Vagina (tissue), 2 donors: Measurements from ENCODE around the gene UBE2I. TPM values are rescaled to one million over a fixed set of nuclear protein-coding genes. Genes with fewer than 3 reads are reported as not detected.

Source experiments
- DNase-seq, 2 donors: peaks; one replicate each; pipeline ENCODE4 v3.0.0-alpha.2; 2017; ENCODE audit errors: extremely low spot score in 2 of 2
- H3K27ac ChIP-seq: fragments of 200-600 bp; sonication (generic); one replicate; pipeline ENCODE4 v1.5.1; 2019
- H3K27me3 ChIP-seq: fragments of 200-600 bp; sonication (generic); one replicate; pipeline ENCODE4 v1.5.1; 2019
- H3K36me3 ChIP-seq, 2 donors: fragments of 200-600 bp; sonication (generic); one replicate each; pipeline ENCODE4 v1.5.1; 2017 to 2019
- H3K4me1 ChIP-seq: fragments of 200-600 bp; sonication (generic); one replicate; pipeline ENCODE4 v1.5.1; 2019
- H3K4me3 ChIP-seq, 2 donors: fragments of 200-600 bp; sonication (generic); 1 replicate in 1 of 2; 2 replicates in 1 of 2; pipeline ENCODE4 v1.5.1; 2016 to 2019
- H3K9me3 ChIP-seq: fragments of 200-600 bp; sonication (generic); one replicate; pipeline ENCODE4 v1.5.1; 2019
- POLR2A ChIP-seq, 2 donors: fragments of 450-650 bp; IDR thresholded peaks; one replicate each; pipeline ENCODE4 v1.6.1; 2017; ENCODE audit warnings: antibody characterized with exemption in 2 of 2, mild to moderate bottlenecking in 2 of 2, moderate library complexity in 2 of 2
- POLR2AphosphoS5 ChIP-seq, 2 donors: sonication (generic); formaldehyde crosslinking; IDR thresholded peaks; one replicate each; pipeline ENCODE4 v1.9.0; 2017; ENCODE audit warnings: antibody characterized with exemption in 2 of 2, mild to moderate bottlenecking in 2 of 2, low read depth in 1 of 2; ENCODE audit not compliant: insufficient read depth in 1 of 2
- intact Hi-C: fragments of 100-400 bp; cut with DNase I; formaldehyde crosslinking; loops from one replicate; pipeline ENCODE4 v1.15.1; 2023
- total RNA-seq: library from RNA; depleted of rRNA; stranded (reverse); fragments of >200 nt; gene quantifications from one replicate; pipeline ENCODE4 v1.2.3, GENCODE V29; 2016
- TF ChIP-seq, protein P1 (sequence below), 3 experiments: fragments of 450-650 bp in 2 of 3; fragments of 200-600 bp in 1 of 3; sonication (generic) in 1 of 3; IDR thresholded peaks; one replicate each; pipeline ENCODE4 v1.5.1; 2017 to 2019; ENCODE audit warnings: antibody characterized with exemption in 3 of 3, mild to moderate bottlenecking in 2 of 3, moderate library complexity in 2 of 3

The UBE2I gene
- total RNA-seq, 1 donor from 2014 or later = 51.3 TPM

DNA sequence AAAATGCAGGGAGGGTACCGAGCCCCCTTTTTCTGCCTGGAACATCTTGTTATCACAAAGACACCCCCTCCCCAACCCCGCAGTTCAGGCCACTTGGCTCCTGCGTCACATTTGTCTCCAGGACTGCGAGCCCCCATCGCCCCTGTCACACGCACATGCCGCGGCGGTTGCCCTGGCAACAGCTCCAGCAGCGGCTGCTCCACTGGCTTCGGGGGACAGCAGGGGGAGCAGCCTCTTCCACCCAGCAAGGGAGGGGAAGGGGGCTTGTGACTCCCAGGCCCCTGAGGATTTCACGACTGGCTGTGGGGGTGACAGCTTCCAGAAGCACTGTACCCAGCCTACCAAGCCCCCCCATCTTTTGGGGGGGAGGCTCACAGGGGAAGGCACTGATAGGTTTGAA lies 26.6 kb downstream of the UBE2I start:
- intact Hi-C loops = no loop called here
- H3K36me3 ChIP-seq = no peaks in the 10 kb centered on the region
- peaks cover 11% of the 10 kb centered on the region for H3K27me3 ChIP-seq

DNA sequence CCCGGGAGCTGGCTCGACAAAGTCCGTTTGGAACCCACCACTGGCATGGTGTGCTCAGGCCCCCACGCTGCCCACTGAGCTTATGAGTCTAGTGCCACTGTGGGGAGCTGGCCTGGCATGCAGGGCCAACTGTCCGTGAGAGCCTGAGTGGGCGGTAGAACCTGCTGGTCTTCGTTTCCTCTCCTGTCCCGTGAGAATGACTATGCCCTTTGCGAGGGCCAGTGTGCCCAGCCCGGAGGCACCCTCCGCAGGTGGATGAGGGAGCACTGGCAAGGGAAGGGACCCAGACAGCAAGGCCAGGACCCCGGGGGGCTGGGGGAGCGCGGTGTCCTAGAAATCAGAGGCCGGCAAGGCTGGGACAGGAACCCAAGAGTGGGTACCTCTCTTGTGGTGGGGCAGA lies 27.2 kb downstream of the UBE2I start:
- no peaks in the 10 kb centered on the region for H3K9me3 ChIP-seq
- TF ChIP-seq, protein P1, sequence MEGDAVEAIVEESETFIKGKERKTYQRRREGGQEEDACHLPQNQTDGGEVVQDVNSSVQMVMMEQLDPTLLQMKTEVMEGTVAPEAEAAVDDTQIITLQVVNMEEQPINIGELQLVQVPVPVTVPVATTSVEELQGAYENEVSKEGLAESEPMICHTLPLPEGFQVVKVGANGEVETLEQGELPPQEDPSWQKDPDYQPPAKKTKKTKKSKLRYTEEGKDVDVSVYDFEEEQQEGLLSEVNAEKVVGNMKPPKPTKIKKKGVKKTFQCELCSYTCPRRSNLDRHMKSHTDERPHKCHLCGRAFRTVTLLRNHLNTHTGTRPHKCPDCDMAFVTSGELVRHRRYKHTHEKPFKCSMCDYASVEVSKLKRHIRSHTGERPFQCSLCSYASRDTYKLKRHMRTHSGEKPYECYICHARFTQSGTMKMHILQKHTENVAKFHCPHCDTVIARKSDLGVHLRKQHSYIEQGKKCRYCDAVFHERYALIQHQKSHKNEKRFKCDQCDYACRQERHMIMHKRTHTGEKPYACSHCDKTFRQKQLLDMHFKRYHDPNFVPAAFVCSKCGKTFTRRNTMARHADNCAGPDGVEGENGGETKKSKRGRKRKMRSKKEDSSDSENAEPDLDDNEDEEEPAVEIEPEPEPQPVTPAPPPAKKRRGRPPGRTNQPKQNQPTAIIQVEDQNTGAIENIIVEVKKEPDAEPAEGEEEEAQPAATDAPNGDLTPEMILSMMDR (IDR thresholded peaks at IDR 0.05) = no peak
- no peak for TF ChIP-seq POLR2A (IDR thresholded peaks at IDR 0.05)
- no peak for TF ChIP-seq POLR2AphosphoS5 (IDR thresholded peaks at IDR 0.05; ENCODE audit: insufficient read depth in 1 of 2, low read depth in 1 of 2)
- H3K27ac ChIP-seq = no peak overlapping the region
- H3K4me3 ChIP-seq = no peak overlapping the region
- no peak for DNase-seq
- intact Hi-C loops = no loop called here
- peaks cover 11% of the 10 kb centered on the region for H3K27me3 ChIP-seq
- peaks cover 26% of the 10 kb centered on the region for H3K4me1 ChIP-seq
- H3K36me3 ChIP-seq = no peaks in the 10 kb centered on the region

More for the DNA sequence above, 26.6 kb downstream of the UBE2I start:
- H3K4me3 ChIP-seq = no peak overlapping the region
- DNase-seq = no peak
- peaks cover 29% of the 10 kb centered on the region for H3K4me1 ChIP-seq
- H3K9me3 ChIP-seq = no peaks in the 10 kb centered on the region
- H3K27ac ChIP-seq = no peak overlapping the region
- TF ChIP-seq POLR2AphosphoS5 (IDR thresholded peaks at IDR 0.05; ENCODE audit: insufficient read depth in 1 of 2, low read depth in 1 of 2) (no peak), POLR2A (IDR thresholded peaks at IDR 0.05) (no peak)
- TF ChIP-seq, protein P1 (IDR thresholded peaks at IDR 0.05) = no peak

DNA sequence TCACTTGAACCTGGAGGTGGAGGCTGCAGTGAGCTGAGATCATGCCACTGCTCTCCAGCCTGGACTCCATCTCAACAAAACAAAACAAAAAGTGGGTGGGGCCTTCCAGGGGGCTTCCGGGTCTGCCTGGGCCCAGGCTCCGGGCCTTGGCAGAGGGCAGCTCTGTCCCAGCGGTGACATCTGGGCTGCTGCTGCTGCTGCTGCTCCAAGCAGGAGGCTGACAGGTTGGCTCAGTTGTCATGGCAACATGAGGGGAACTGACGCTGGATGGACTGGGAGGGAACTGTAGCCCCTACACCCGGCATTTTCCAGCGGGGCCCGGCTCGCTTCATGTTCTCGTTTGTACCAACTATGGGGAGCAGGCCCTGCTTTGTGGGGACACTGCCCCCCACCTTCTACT lies 28.1 kb downstream of the UBE2I start:
- Histone ChIP-seq H3K9me3 (no peaks in the 10 kb centered on the region), H3K4me3 (no peak overlapping the region), H3K36me3 (no peaks in the 10 kb centered on the region), H3K27ac (no peak overlapping the region), H3K4me1 (peaks cover 22% of the 10 kb centered on the region), H3K27me3 (peaks cover 11% of the 10 kb centered on the region)
- intact Hi-C loops = no loop called here
- DNase-seq = no peak
- TF ChIP-seq POLR2AphosphoS5 (IDR thresholded peaks at IDR 0.05; ENCODE audit: insufficient read depth in 1 of 2, low read depth in 1 of 2) (no peak), POLR2A (IDR thresholded peaks at IDR 0.05) (no peak)
- TF ChIP-seq, protein P1 (IDR thresholded peaks at IDR 0.05) = no peak

DNA sequence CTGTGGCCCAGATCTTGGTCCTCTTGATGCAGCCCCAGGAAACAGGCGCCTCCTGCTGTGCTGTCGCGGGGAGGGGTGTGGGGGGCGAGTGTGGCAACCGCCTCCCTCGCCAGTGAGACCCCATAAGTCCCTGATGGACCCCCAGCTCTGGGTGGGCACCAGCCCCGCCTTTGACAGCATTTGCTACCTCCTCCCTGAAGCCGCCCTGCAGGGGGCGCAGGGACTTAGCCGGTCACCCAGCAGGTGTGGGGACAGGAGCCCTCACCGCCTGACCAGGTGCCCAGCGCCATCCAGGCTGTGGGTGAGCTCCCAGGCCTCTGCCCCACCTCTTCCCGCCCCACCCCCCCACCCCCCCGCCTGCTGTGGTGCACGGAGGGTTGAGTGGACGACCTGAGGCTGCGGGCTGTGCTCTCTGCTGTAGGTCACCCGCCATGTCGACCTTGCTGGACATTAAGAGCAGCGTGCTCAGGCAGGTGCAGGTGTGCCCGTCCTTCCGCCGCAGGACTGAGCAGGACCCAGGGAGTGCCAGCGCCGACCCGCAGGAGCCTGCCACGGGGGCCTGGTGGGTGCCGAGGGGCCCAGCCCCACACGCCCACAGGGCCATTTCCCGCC lies 28.8 kb downstream of the UBE2I start:
- intact Hi-C loops = no loop called here

More for the DNA sequence above, 28.8 kb downstream of the UBE2I start:
- Histone ChIP-seq H3K9me3 (no peaks in the 10 kb centered on the region), H3K27ac (no peak overlapping the region), H3K27me3 (peaks cover 11% of the 10 kb centered on the region), H3K36me3 (no peaks in the 10 kb centered on the region), H3K4me3 (no peak overlapping the region), H3K4me1 (peaks cover 22% of the 10 kb centered on the region)
- DNase-seq = no peak
- TF ChIP-seq, protein P1 (IDR thresholded peaks at IDR 0.05) = no peak
- TF ChIP-seq POLR2AphosphoS5 (IDR thresholded peaks at IDR 0.05; ENCODE audit: insufficient read depth in 1 of 2, low read depth in 1 of 2) (no peak), POLR2A (IDR thresholded peaks at IDR 0.05) (no peak)
